Duodenal mucosa (tissue), 2 donors: ENCODE results near the gene OR10K1.
"Not testable (repeated sequence)": the region's sequence is repeated elsewhere in the genome, so short reads cannot be mapped to it uniquely, and the experiment has no call there.

Source experiments
- H3K27ac ChIP-seq: one replicate; pipeline ENCODE4 v1.7.0; 2013; ENCODE audit warnings: low read depth, low read length
- H3K27me3 ChIP-seq, 2 donors: one replicate each; pipeline ENCODE4 v1.7.0; 2013; ENCODE audit warnings: low read length in 2 of 2, control low read depth in 1 of 2; ENCODE audit not compliant: insufficient read depth in 2 of 2, control insufficient read depth in 1 of 2
- H3K36me3 ChIP-seq, 2 donors: one replicate each; pipeline ENCODE4 v1.7.0; 2013; ENCODE audit warnings: low read length in 2 of 2, control low read depth in 1 of 2; ENCODE audit not compliant: insufficient read depth in 2 of 2, control insufficient read depth in 1 of 2
- H3K4me1 ChIP-seq, 2 donors: one replicate each; pipeline ENCODE4 v1.7.0; 2013; ENCODE audit warnings: low read length in 2 of 2, control low read depth in 1 of 2; ENCODE audit not compliant: insufficient read depth in 2 of 2, control insufficient read depth in 1 of 2
- H3K4me3 ChIP-seq, 2 donors: one replicate each; pipeline ENCODE4 v1.7.0; 2013; ENCODE audit warnings: low read length in 2 of 2, low read depth in 1 of 2
- H3K9ac ChIP-seq, 2 donors: one replicate each; pipeline ENCODE4 v1.7.0; 2013; ENCODE audit warnings: low read length in 2 of 2, low read depth in 1 of 2
- H3K9me3 ChIP-seq, 2 donors: one replicate each; pipeline ENCODE4 v1.7.0; 2013; ENCODE audit warnings: low read length in 2 of 2, control low read depth in 1 of 2; ENCODE audit not compliant: control insufficient read depth in 1 of 2

Gene OR10K1, protein sequence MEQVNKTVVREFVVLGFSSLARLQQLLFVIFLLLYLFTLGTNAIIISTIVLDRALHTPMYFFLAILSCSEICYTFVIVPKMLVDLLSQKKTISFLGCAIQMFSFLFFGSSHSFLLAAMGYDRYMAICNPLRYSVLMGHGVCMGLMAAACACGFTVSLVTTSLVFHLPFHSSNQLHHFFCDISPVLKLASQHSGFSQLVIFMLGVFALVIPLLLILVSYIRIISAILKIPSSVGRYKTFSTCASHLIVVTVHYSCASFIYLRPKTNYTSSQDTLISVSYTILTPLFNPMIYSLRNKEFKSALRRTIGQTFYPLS

GRCh38 chr1:158461534-158461933 is at the start of gene OR10K1:
Gene OR10K1, plus strand, starts transcription at chr1:158461834. Its CDS starts 3,728 bp downstream, at chr1:158465562.
- no peak within 1 kb of the TSS for H3K9ac ChIP-seq
- no peaks in the 10 kb centered on the region for H3K36me3 ChIP-seq
- no peaks in the 10 kb centered on the region for H3K4me1 ChIP-seq
- no peak within 1 kb of the TSS for H3K4me3 ChIP-seq
- H3K27ac ChIP-seq: no peak within 1 kb of the TSS
- no peaks in the 10 kb centered on the region for H3K9me3 ChIP-seq
- no peaks in the 10 kb centered on the region for H3K27me3 ChIP-seq

DNA sequence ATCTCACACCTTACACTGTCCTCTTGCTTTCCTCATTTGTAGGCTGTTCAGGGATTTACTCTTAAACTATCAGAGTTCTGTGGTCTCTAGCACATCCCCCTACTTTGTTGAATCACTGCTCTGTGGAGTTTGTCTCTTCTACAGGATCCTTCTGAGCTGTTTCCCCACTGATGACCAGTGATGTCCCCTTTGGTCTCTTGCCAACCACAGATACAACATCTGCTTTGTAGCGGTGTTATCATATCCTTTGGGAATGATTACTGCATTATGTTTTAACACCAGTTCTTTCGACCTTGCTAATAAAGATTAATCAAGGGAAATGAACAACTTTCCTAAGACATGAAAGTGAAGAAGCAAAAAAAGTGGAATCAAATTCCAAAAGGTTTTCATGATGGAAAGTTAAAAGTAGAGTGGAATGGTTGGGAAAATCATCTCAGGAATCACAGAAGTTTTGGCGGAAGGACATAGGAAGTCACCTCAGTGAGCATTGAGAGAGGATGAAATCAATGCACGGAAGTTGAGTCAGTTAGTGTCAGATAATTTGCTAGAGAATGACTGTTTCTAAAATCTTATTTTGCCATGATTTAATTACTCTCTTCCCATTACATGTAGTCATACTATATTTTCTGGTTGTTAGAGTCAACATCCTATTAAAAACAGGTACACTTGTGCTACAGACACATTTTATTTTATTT is 46.8 kb upstream of the OR10K1 start:
- Histone ChIP-seq H3K9ac (no peak overlapping the region), H3K27ac (no peak overlapping the region), H3K9me3 (no peaks in the 10 kb centered on the region), H3K27me3 (no peaks in the 10 kb centered on the region), H3K36me3 (no peaks in the 10 kb centered on the region), H3K4me3 (no peak overlapping the region), H3K4me1 (no peaks in the 10 kb centered on the region)

DNA sequence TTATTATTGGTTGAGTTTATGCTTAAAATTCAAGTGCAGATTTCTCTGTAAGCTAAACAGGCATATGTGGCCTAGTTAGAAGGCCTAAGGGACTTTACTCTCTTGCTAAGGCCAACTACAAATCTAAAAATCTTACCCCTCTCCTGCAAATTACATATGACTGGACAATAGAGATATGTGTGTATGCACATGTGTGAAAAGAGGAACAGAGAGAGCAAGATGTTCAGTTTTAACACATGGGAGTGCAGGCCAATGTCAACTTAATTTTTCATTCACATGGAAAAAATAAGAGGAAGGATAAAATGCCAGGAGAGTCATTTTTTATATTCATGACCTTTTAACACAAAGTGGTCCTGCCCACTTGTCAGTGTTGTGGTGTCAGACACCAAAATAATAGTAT is 44.0 kb upstream of the OR10K1 start:
- Histone ChIP-seq H3K9ac (no peak overlapping the region), H3K36me3 (no peaks in the 10 kb centered on the region), H3K4me1 (no peaks in the 10 kb centered on the region), H3K27ac (no peak overlapping the region), H3K4me3 (no peak overlapping the region), H3K9me3 (no peaks in the 10 kb centered on the region), H3K27me3 (no peaks in the 10 kb centered on the region)

DNA sequence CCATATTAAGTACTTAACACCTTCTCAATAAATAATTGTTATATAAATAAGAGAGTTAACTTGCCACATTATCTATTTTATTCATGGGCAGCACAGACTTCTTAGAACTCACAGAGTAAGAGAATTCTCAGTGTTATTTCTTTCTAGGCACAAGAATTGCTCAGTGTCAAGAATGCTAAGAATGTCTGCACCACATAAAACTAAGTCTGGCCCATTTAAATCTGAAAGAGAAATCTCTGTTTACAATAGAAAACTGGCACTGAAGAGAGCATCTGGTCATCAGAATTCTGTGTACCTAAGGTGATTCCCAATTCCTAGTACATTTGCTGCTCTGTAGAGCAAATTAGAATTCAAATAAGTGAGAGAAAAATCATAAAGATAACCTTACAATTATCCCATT is 39.4 kb upstream of the OR10K1 start:
- no peaks in the 10 kb centered on the region for H3K4me1 ChIP-seq
- H3K27me3 ChIP-seq: no peaks in the 10 kb centered on the region
- H3K27ac ChIP-seq: no peak overlapping the region
- H3K9me3 ChIP-seq: no peaks in the 10 kb centered on the region
- no peaks in the 10 kb centered on the region for H3K36me3 ChIP-seq
- no peak overlapping the region for H3K9ac ChIP-seq
- no peak overlapping the region for H3K4me3 ChIP-seq

DNA sequence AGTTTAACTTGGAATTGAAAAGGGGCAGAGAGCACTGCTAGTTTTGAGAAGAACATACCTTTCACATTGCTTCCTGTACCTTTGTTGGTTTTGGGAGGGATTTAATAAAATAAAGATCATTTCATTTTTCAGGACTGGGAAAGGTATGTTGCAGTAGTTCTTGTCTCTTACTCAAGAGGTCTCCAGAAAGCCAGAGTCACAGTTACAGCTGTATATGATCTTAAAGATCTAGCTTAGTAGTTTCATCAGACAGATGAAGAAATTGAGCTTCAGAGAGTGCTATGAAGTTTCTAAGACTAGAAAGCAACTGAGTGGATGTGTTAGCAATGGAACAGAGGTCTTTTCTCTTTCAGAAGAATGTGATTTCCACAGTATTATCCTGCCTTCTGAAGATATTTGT is 36.6 kb upstream of the OR10K1 start:
- Histone ChIP-seq H3K27ac (no peak overlapping the region), H3K4me3 (no peak overlapping the region), H3K36me3 (no peaks in the 10 kb centered on the region)

GRCh38 chr1:158426137-158426536 is 35.5 kb upstream of the OR10K1 start, which contains the start of gene OR10K2:
Gene OR10K2, minus strand, starts transcription at chr1:158426237. Its CDS starts 5,371 bp downstream, at chr1:158420866.
- Histone ChIP-seq H3K9me3 (no peaks in the 10 kb centered on the region), H3K27ac (no peak within 1 kb of the TSS), H3K9ac (no peak within 1 kb of the TSS), H3K4me3 (no peak within 1 kb of the TSS), H3K27me3 (no peaks in the 10 kb centered on the region), H3K4me1 (no peaks in the 10 kb centered on the region), H3K36me3 (no peaks in the 10 kb centered on the region)

More for the DNA sequence above, 36.6 kb upstream of the OR10K1 start:
- H3K9ac ChIP-seq: no peak overlapping the region
- no peaks in the 10 kb centered on the region for H3K9me3 ChIP-seq
- H3K27me3 ChIP-seq: no peaks in the 10 kb centered on the region
- H3K4me1 ChIP-seq: no peaks in the 10 kb centered on the region

GRCh38 chr1:158430163-158430562 is 31.5 kb upstream of the OR10K1 start:
- not testable (repeated sequence) for H3K27ac ChIP-seq, H3K4me3 ChIP-seq, H3K36me3 ChIP-seq, H3K4me1 ChIP-seq, H3K9ac ChIP-seq, H3K9me3 ChIP-seq, H3K27me3 ChIP-seq

GRCh38 chr1:158434741-158435140 is 26.9 kb upstream of the OR10K1 start:
- H3K9ac ChIP-seq: no peak overlapping the region
- H3K4me3 ChIP-seq: no peak overlapping the region
- H3K9me3 ChIP-seq: no peaks in the 10 kb centered on the region
- H3K27ac ChIP-seq: no peak overlapping the region
- no peaks in the 10 kb centered on the region for H3K36me3 ChIP-seq
- H3K4me1 ChIP-seq: no peaks in the 10 kb centered on the region
- no peaks in the 10 kb centered on the region for H3K27me3 ChIP-seq

- Histone ChIP-seq H3K9me3 (no peaks in the 10 kb centered on the region), H3K27ac (no peak overlapping the region), H3K4me1 (no peaks in the 10 kb centered on the region), H3K9ac (no peak overlapping the region), H3K27me3 (no peaks in the 10 kb centered on the region), H3K4me3 (no peak overlapping the region), H3K36me3 (no peaks in the 10 kb centered on the region)
These were observed 16.3 kb upstream of the OR10K1 start for GRCh38 chr1:158445376-158445775.

- no peak overlapping the region for H3K27ac ChIP-seq
- no peaks in the 10 kb centered on the region for H3K36me3 ChIP-seq
- H3K9ac ChIP-seq: no peak overlapping the region
- no peaks in the 10 kb centered on the region for H3K9me3 ChIP-seq
- no peaks in the 10 kb centered on the region for H3K27me3 ChIP-seq
- H3K4me3 ChIP-seq: no peak overlapping the region
- no peaks in the 10 kb centered on the region for H3K4me1 ChIP-seq
These were observed 7.1 kb upstream of the OR10K1 start for GRCh38 chr1:158454537-158454936.
